ENCODE data around the gene PAX8.

DNA sequence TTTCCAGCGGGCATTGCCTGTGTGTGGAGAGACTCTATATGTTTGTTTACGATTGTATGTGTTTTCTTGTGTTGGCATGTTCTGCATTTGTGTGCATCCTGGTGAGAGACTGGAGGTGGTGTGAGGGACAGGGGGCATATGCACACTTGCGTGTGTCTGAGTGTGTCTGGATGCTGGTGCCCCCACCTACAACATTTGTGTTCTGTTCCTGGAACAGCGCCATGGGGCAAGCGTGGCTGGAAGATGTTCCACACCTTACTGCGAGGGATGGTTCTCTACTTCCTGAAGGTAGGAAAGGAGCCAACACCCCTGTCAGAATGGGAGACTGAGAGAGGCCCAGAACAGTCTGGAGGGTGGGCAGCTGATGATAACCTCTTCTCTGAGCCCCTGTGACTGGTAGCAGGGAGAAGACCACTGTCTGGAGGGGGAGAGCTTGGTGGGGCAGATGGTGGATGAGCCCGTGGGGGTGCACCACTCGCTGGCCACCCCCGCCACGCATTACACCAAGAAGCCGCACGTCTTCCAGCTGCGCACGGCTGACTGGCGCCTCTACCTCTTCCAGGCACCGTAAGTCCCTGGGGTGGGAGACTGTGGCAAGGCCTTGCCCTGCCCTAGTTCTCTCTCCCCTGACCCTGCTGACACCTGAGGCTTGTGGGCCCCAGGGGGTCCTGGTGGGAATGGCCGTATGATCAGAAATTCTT lies 81.2 kb downstream of the PAX8 start:
- TF ChIP-seq EZH2 (IDR thresholded peaks at IDR 0.05; ENCODE audit: low read length, unreplicated experiment), result no peak
- no peak for TF ChIP-seq EZH2phosphoT487 (IDR thresholded peaks at IDR 0.05; ENCODE audit: borderline replicate concordance, low read length)
- TF ChIP-seq, protein P1, sequence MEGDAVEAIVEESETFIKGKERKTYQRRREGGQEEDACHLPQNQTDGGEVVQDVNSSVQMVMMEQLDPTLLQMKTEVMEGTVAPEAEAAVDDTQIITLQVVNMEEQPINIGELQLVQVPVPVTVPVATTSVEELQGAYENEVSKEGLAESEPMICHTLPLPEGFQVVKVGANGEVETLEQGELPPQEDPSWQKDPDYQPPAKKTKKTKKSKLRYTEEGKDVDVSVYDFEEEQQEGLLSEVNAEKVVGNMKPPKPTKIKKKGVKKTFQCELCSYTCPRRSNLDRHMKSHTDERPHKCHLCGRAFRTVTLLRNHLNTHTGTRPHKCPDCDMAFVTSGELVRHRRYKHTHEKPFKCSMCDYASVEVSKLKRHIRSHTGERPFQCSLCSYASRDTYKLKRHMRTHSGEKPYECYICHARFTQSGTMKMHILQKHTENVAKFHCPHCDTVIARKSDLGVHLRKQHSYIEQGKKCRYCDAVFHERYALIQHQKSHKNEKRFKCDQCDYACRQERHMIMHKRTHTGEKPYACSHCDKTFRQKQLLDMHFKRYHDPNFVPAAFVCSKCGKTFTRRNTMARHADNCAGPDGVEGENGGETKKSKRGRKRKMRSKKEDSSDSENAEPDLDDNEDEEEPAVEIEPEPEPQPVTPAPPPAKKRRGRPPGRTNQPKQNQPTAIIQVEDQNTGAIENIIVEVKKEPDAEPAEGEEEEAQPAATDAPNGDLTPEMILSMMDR (conservative IDR thresholded peaks at IDR 0.05; ENCODE audit: low read depth, low read length), result no peak
